HepG2 (cell line): ENCODE results near the gene CPO. TPM values are rescaled to one million over a fixed set of nuclear protein-coding genes. Genes with fewer than 3 reads are reported as not detected.

Experiments used
- ATAC-seq: fragments of 200-7000 bp; cut with Tn5 transposase; 3 replicates; pipeline ENCODE4 v1.9.1; 2020; ENCODE audit warnings: mild to moderate bottlenecking, moderate library complexity
- BruUV-seq: library from RNA; stranded (reverse); fragments of 400-500 nt; replicated peaks from 2 replicates; lab custom pipeline; 2021; lab: Mats Ljungman, UMichigan
- CTCF ChIA-PET: fragments of 300-600 bp; formaldehyde crosslinking; extraction: SDS; loops from one replicate; lab custom pipeline; 2021; ENCODE audit warnings: low total read pairs, inconsistent platforms, low intra/inter-chr PET ratio; lab: Yijun Ruan, JAX
- POLR2A ChIA-PET: fragments of 350-600 bp; sonication (Branson Sonifier 250); formaldehyde crosslinking; loops from one replicate; lab custom pipeline; 2020; ENCODE audit warnings: antibody characterized with exemption, inconsistent platforms; lab: Yijun Ruan, JAX
- DNase-seq: peaks from one replicate; pipeline ENCODE4 v3.0.0-alpha.2; 2015; ENCODE audit warnings: low spot score
- FAIRE-seq: peaks from 3 replicates; lab custom pipeline; 2011; peaks lifted over from hg19 to GRCh38; lab: Jason Lieb, UNC
- H2AFZ ChIP-seq: one replicate; pipeline ENCODE4 v1.6.1; 2011; ENCODE audit warnings: low read length, inconsistent platforms
- H3K27ac ChIP-seq: fragments of 300-600 bp; 3 replicates; pipeline ENCODE4 v1.8.0; 2011; ENCODE audit warnings: mixed run types, mild to moderate bottlenecking, mixed read lengths, low read length, inconsistent platforms; ENCODE audit not compliant: insufficient read depth; ENCODE audit errors: extremely low read length
- H3K27me3 ChIP-seq, 2 experiments: fragments of 200-600 bp in 1 of 2; 2 replicates in 1 of 2; 3 replicates in 1 of 2; pipeline versions ENCODE4 v1.6.0 to v1.8.0; 2011; ENCODE audit warnings: low read length in 2 of 2, mild to moderate bottlenecking in 2 of 2, moderate library complexity in 2 of 2, inconsistent platforms in 1 of 2; ENCODE audit not compliant: insufficient read depth in 2 of 2, control insufficient read depth in 1 of 2
- H3K36me3 ChIP-seq, 2 experiments: fragments of 200-600 bp in 1 of 2; replicated peaks in 1 of 2; 2 replicates in 1 of 2; 3 replicates in 1 of 2; pipeline versions ENCODE4 v1.5.1 to v1.8.0; 2011; ENCODE audit warnings: low read length in 2 of 2, inconsistent platforms in 1 of 2; ENCODE audit not compliant: insufficient read depth in 2 of 2, control insufficient read depth in 1 of 2
- H3K4me1 ChIP-seq: 2 replicates; pipeline ENCODE4 v1.5.1; 2012; ENCODE audit warnings: low read length, inconsistent platforms; ENCODE audit not compliant: insufficient read depth
- H3K4me2 ChIP-seq: 2 replicates; pipeline ENCODE4 v1.6.0; 2011; ENCODE audit warnings: low read depth, low read length, inconsistent platforms
- H3K4me3 ChIP-seq, 3 experiments: fragments of 200-600 bp in 1 of 3; sonication (generic), shearing (Covaris generic) in 1 of 3; replicated peaks in 1 of 3; 2 replicates each; pipeline ENCODE4 v1.5.1; 2011 to 2016; ENCODE audit warnings: low read length in 3 of 3, inconsistent platforms in 2 of 3, low read depth in 2 of 3, mild to moderate bottlenecking in 2 of 3, control low read depth in 1 of 3, mixed read lengths in 1 of 3; ENCODE audit not compliant: insufficient read depth in 1 of 3
- H3K79me2 ChIP-seq: one replicate; pipeline ENCODE4 v1.6.1; 2011; ENCODE audit warnings: low read length, inconsistent platforms; ENCODE audit not compliant: insufficient read depth
- H3K9ac ChIP-seq: 2 replicates; pipeline ENCODE4 v1.6.0; 2011; ENCODE audit warnings: mild to moderate bottlenecking, low read depth, low read length, inconsistent platforms; ENCODE audit not compliant: insufficient read depth
- H3K9me3 ChIP-seq: 2 replicates; pipeline ENCODE4 v1.5.1; 2012; ENCODE audit warnings: mild to moderate bottlenecking, low read length
- H4K20me1 ChIP-seq: 2 replicates; pipeline ENCODE4 v1.6.0; 2011; ENCODE audit warnings: inconsistent platforms, mild to moderate bottlenecking, low read length, moderate library complexity; ENCODE audit not compliant: insufficient read depth
- ARID2 ChIP-seq: sonication (generic); formaldehyde crosslinking; IDR thresholded peaks from 2 replicates; pipeline ENCODE4 v1.8.1; 2022; ENCODE audit warnings: mild to moderate bottlenecking, missing genetic modification reagents, borderline replicate concordance
- CAMTA2 ChIP-seq: sonication (generic); formaldehyde crosslinking; IDR thresholded peaks from 2 replicates; pipeline ENCODE4 v1.4.0; 2020; ENCODE audit warnings: mild to moderate bottlenecking, missing genetic modification reagents, borderline replicate concordance
- MIXL1 ChIP-seq: IDR thresholded peaks from 2 replicates; pipeline ENCODE4 v1.6.1; 2016
- MTERF4 ChIP-seq: sonication (generic); formaldehyde crosslinking; IDR thresholded peaks from 2 replicates; pipeline ENCODE4 v1.8.0; 2023; ENCODE audit warnings: mild to moderate bottlenecking, missing genetic modification reagents
- MZF1 ChIP-seq: sonication (generic); formaldehyde crosslinking; IDR thresholded peaks from 2 replicates; pipeline ENCODE4 v1.8.1; 2023; ENCODE audit warnings: mild to moderate bottlenecking, missing genetic modification reagents, borderline replicate concordance
- NR1H2 ChIP-seq: sonication (generic); formaldehyde crosslinking; IDR thresholded peaks from 2 replicates; pipeline ENCODE4 v1.8.1; 2022; ENCODE audit warnings: low read depth, missing genetic modification reagents, borderline replicate concordance
- NR3C1 ChIP-seq: sonication (generic); formaldehyde crosslinking; IDR thresholded peaks from 2 replicates; pipeline ENCODE4 v1.4.0; 2020; ENCODE audit warnings: missing genetic modification reagents
- RAD51 ChIP-seq: fragments of 450-650 bp; IDR thresholded peaks from 2 replicates; pipeline ENCODE4 v1.6.1; 2016; ENCODE audit warnings: borderline replicate concordance
- ZMYM2 ChIP-seq: sonication (generic); formaldehyde crosslinking; IDR thresholded peaks from 2 replicates; pipeline ENCODE4 v1.8.0; 2022; ENCODE audit warnings: mild to moderate bottlenecking, missing genetic modification reagents
- ZNF253 ChIP-seq: sonication (generic); formaldehyde crosslinking; IDR thresholded peaks from 2 replicates; pipeline ENCODE4 v1.8.0; 2022; ENCODE audit warnings: mild to moderate bottlenecking, missing genetic modification reagents, borderline replicate concordance
- ZNF674 ChIP-seq: sonication (generic); formaldehyde crosslinking; IDR thresholded peaks from 2 replicates; pipeline ENCODE4 v1.5.0; 2020; ENCODE audit warnings: low read depth, mild to moderate bottlenecking, missing genetic modification reagents
- WGBS: methylation state at CpG from one replicate; pipeline ENCODE4 v1.1.6; 2017; ENCODE audit warnings: low lambda C conversion rate; 5-methylcytosine and 5-hydroxymethylcytosine counted together
- in situ Hi-C: cut with HindIII; loops from 2 replicates; pipeline ENCODE4 v1.10.0; 2017; ENCODE audit warnings: low pct_unique_long_range_greater_than_20kb; ENCODE audit not compliant: extremely low pct_ligation_motif_present
- intact Hi-C: fragments of 100-400 bp; cut with micrococcal nuclease; formaldehyde crosslinking; loops from one replicate; pipeline ENCODE4 v1.10.0; 2022; ENCODE audit not compliant: unreplicated experiment
- polyA plus RNA-seq, 8 experiments: library from polyadenylated mRNA; depleted of rRNA in 3 of 8; stranded (reverse) in 7 of 8; unstranded in 1 of 8; fragments of >200 nt; fragmentation: Illumina TruSeq in 4 of 8; extraction: Trizol in 4 of 8; gene quantifications; 2 replicates each; pipeline versions ENCODE4 v1.2.1 to v1.2.3, GENCODE V29; 2011 to 2016; ENCODE audit warnings: low read depth in 4 of 8, missing spikeins in 1 of 8, mixed read lengths in 1 of 8; ENCODE audit not compliant: insufficient read depth in 1 of 8
- total RNA-seq, 5 experiments: library from RNA; depleted of rRNA; stranded (reverse); fragments of >200 nt; fragmentation: Illumina TruSeq; extraction: Trizol; gene quantifications; 2 replicates each; pipeline ENCODE4 v1.2.3, GENCODE V29; 2016; ENCODE audit warnings: low read depth in 1 of 5
- TF ChIP-seq, protein P1 (sequence below): sonication (generic); formaldehyde crosslinking; IDR thresholded peaks from 2 replicates; pipeline ENCODE4 v1.4.0; 2020; ENCODE audit warnings: mild to moderate bottlenecking, missing genetic modification reagents

CPO gene
- total and polyA plus RNA-seq, 2 of the 13 experiments (the other 11 are each of a cell fraction or from before 2014, with no cell fraction given), result 0.07 TPM; not detected in 1

GRCh38 chr2:206920951-206921350 is 18.4 kb upstream of the CPO start:
- no peak for ATAC-seq
- H2AFZ ChIP-seq, result no peak overlapping the region
- H3K27me3 ChIP-seq, result no peaks in the 10 kb centered on the region
- H3K4me3 ChIP-seq, result no peak overlapping the region
- DNase-seq, result no peak
- WGBS, result 30% methylated on average over 2 of the region's 2 CpGs
- no peaks in the 10 kb centered on the region for H4K20me1 ChIP-seq
- H3K9ac ChIP-seq, result no peak overlapping the region
- no peak overlapping the region for H3K27ac ChIP-seq
- no TSS peak for BruUV-seq
- in situ Hi-C loops, result no loop called here
- no peak overlapping the region for H3K4me2 ChIP-seq
- POLR2A ChIA-PET, result no interaction called here
- H3K4me1 ChIP-seq, result no peaks in the 10 kb centered on the region
- TF ChIP-seq MZF1 (CRISPR knock-in tag) (no peak), ZNF253 (CRISPR knock-in tag) (no peak), ZMYM2 (CRISPR knock-in tag) (no peak), RAD51 (no peak), NR3C1 (no peak), ZNF674 (CRISPR knock-in tag) (no peak), CAMTA2 (no peak), MTERF4 (CRISPR knock-in tag) (no peak), ARID2 (no peak), NR1H2 (CRISPR knock-in tag) (no peak), MIXL1 (no peak)
- TF ChIP-seq, protein P1, sequence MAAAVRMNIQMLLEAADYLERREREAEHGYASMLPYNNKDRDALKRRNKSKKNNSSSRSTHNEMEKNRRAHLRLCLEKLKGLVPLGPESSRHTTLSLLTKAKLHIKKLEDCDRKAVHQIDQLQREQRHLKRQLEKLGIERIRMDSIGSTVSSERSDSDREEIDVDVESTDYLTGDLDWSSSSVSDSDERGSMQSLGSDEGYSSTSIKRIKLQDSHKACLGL (CRISPR knock-in tag), result no peak
- H3K79me2 ChIP-seq, result no peaks in the 10 kb centered on the region
- FAIRE-seq, result no peak
- CTCF ChIA-PET, result no interaction called here
- intact Hi-C loops, result no loop called here
- H3K9me3 ChIP-seq, result no peaks in the 10 kb centered on the region
- no peaks in the 10 kb centered on the region for H3K36me3 ChIP-seq
